CD14-positive monocyte (primary cell): Measurements from ENCODE around the gene WNT11. TPM values are rescaled to one million over a fixed set of nuclear protein-coding genes. Genes with fewer than 3 reads are reported as not detected.

Experiments used
- DNase-seq, 3 donors: peaks; one replicate each; pipeline ENCODE4 v3.0.0-alpha.2; 2011 to 2022
- H2AFZ ChIP-seq: 2 replicates; pipeline ENCODE4 v1.6.0; 2012; ENCODE audit warnings: mild to moderate bottlenecking, low read depth, low read length, inconsistent platforms; ENCODE audit not compliant: insufficient read depth, poor library complexity, severe bottlenecking
- H3K27ac ChIP-seq, 2 donors: 1 replicate in 1 of 2; 2 replicates in 1 of 2; pipeline ENCODE4 v1.5.1; 2012 to 2013; ENCODE audit warnings: low read length in 2 of 2, control low read depth in 1 of 2, inconsistent platforms in 1 of 2, low read depth in 1 of 2, mild to moderate bottlenecking in 1 of 2
- H3K27me3 ChIP-seq, 2 donors: one replicate each; pipeline versions ENCODE4 v1.6.0 to v1.6.1; 2011 to 2013; ENCODE audit warnings: low read length in 2 of 2; ENCODE audit not compliant: control insufficient read depth in 2 of 2, insufficient read depth in 2 of 2
- H3K36me3 ChIP-seq, 2 donors: replicated peaks in 1 of 2; 1 replicate in 1 of 2; 2 replicates in 1 of 2; pipeline versions ENCODE4 v1.5.1 to v1.6.1; 2012 to 2013; ENCODE audit warnings: low read length in 2 of 2, control low read depth in 1 of 2, inconsistent platforms in 1 of 2, mild to moderate bottlenecking in 1 of 2; ENCODE audit not compliant: insufficient read depth in 2 of 2, control insufficient read depth in 1 of 2
- H3K4me1 ChIP-seq, 2 donors: 1 replicate in 1 of 2; 2 replicates in 1 of 2; pipeline versions ENCODE4 v1.5.1 to v1.6.1; 2012 to 2013; ENCODE audit warnings: low read length in 2 of 2, control low read depth in 1 of 2, inconsistent platforms in 1 of 2, mild to moderate bottlenecking in 1 of 2, moderate library complexity in 1 of 2; ENCODE audit not compliant: insufficient read depth in 2 of 2, control insufficient read depth in 1 of 2
- H3K4me2 ChIP-seq: replicated peaks from 2 replicates; pipeline ENCODE3; 2012; ENCODE audit warnings: low read length, moderate library complexity, mild to moderate bottlenecking; ENCODE audit not compliant: poor library complexity, severe bottlenecking; ENCODE audit errors: extremely low read depth
- H3K4me3 ChIP-seq, 3 experiments: fragments of 200-600 bp in 1 of 3; sonication (generic) in 1 of 3; replicated peaks in 1 of 3; 1 replicate in 2 of 3; 2 replicates in 1 of 3; pipeline ENCODE4 v1.5.1; 2011 to 2013; ENCODE audit warnings: low read length in 3 of 3, mild to moderate bottlenecking in 3 of 3, control low read depth in 2 of 3, low read depth in 2 of 3, inconsistent platforms in 1 of 3, moderate library complexity in 1 of 3
- H3K79me2 ChIP-seq: 2 replicates; pipeline ENCODE4 v1.6.0; 2012; ENCODE audit warnings: mild to moderate bottlenecking, control low read depth, inconsistent platforms, low read length, moderate library complexity; ENCODE audit not compliant: insufficient read depth
- H3K9ac ChIP-seq: 2 replicates; pipeline ENCODE4 v1.6.0; 2017; ENCODE audit warnings: low read length, mild to moderate bottlenecking; ENCODE audit not compliant: insufficient read depth, poor library complexity, severe bottlenecking
- H3K9me3 ChIP-seq, 2 donors: replicated peaks in 1 of 2; 1 replicate in 1 of 2; 2 replicates in 1 of 2; pipeline versions ENCODE4 v1.5.1 to v1.6.1; 2012 to 2013; ENCODE audit warnings: low read length in 2 of 2, control low read depth in 1 of 2; ENCODE audit not compliant: control insufficient read depth in 1 of 2, insufficient read depth in 1 of 2
- H4K20me1 ChIP-seq: 2 replicates; pipeline ENCODE4 v1.6.0; 2012; ENCODE audit warnings: mild to moderate bottlenecking, low read length, control low read depth, moderate library complexity; ENCODE audit not compliant: insufficient read depth
- H3K27ac Mint-ChIP-seq, 7 donors: one replicate each; pipeline ENCODE4 v1.8.0; 2020; ENCODE audit warnings: mild to moderate bottlenecking in 7 of 7, mixed read lengths in 7 of 7, moderate library complexity in 6 of 7, inconsistent platforms in 2 of 7
- H3K27me3 Mint-ChIP-seq, 3 donors: one replicate each; pipeline ENCODE4 v1.8.0; 2021 to 2022; ENCODE audit warnings: low read depth in 3 of 3, mild to moderate bottlenecking in 3 of 3, mixed read lengths in 3 of 3, moderate library complexity in 3 of 3, inconsistent platforms in 1 of 3
- H3K36me3 Mint-ChIP-seq, 2 donors: one replicate each; pipeline ENCODE4 v1.8.0; 2020; ENCODE audit warnings: mixed read lengths in 2 of 2, inconsistent platforms in 1 of 2, mild to moderate bottlenecking in 1 of 2
- H3K4me1 Mint-ChIP-seq: one replicate; pipeline ENCODE4 v1.8.0; 2020; ENCODE audit warnings: mild to moderate bottlenecking, mixed read lengths
- H3K4me3 Mint-ChIP-seq, 2 donors: one replicate each; pipeline ENCODE4 v1.8.0; 2020; ENCODE audit warnings: mild to moderate bottlenecking in 2 of 2, mixed read lengths in 2 of 2, moderate library complexity in 1 of 2
- H3K9me3 Mint-ChIP-seq, 7 donors: one replicate each; pipeline ENCODE4 v1.8.0; 2020 to 2022; ENCODE audit warnings: mixed read lengths in 7 of 7, mild to moderate bottlenecking in 6 of 7, moderate library complexity in 6 of 7, inconsistent platforms in 2 of 7
- CTCF ChIP-seq: fragments of 200-600 bp; IDR thresholded peaks from one replicate; pipeline ENCODE4 v1.8.0; 2022; ENCODE audit warnings: antibody characterized with exemption, mild to moderate bottlenecking
- WGBS: methylation state at CpG from one replicate; pipeline ENCODE4 v1.1.5; 2013; ENCODE audit warnings: missing lambda C conversion rate; ENCODE audit not compliant: insufficient coverage; 5-methylcytosine and 5-hydroxymethylcytosine counted together
- intact Hi-C, 2 donors: fragments of 100-400 bp; cut with micrococcal nuclease; formaldehyde crosslinking; loops; one replicate each; pipeline versions ENCODE4 v1.15.0 to v1.15.1; 2023
- polyA plus RNA-seq, 3 donors: library from polyadenylated mRNA; depleted of rRNA in 1 of 3; unstranded in 2 of 3; stranded (reverse) in 1 of 3; fragments of 300-500 nt in 2 of 3; fragments of >200 nt in 1 of 3; fragmentation: Illumina TruSeq in 2 of 3; gene quantifications; 1 replicate in 2 of 3; 2 replicates in 1 of 3; pipeline ENCODE4 v1.2.3, GENCODE V29; 2012 to 2021

The WNT11 gene
- polyA plus RNA-seq, 3 donors, result 0.09 to 0.24 (median 0.21) TPM

GRCh38 chr11:76173663-76174062 lies 32.6 kb downstream of the WNT11 start:
- intact Hi-C loops, result no loop called here
- H2AFZ ChIP-seq, result no peak overlapping the region
- Mint-ChIP-seq H3K4me3 (no peak overlapping the region), H3K27ac (no peak overlapping the region), H3K27me3 (peaks cover 0 to 3% (median 1%) of the 10 kb centered on the region in 3 donors), H3K4me1 (no peaks in the 10 kb centered on the region), H3K36me3 (no peaks in the 10 kb centered on the region), H3K9me3 (no peaks in the 10 kb centered on the region)
- H3K79me2 ChIP-seq, result no peaks in the 10 kb centered on the region
- no peak for TF ChIP-seq CTCF
- no peaks in the 10 kb centered on the region for H3K4me1 ChIP-seq
- WGBS, result 92% methylated on average over 4 of the region's 8 CpGs
- no peaks in the 10 kb centered on the region for H3K9me3 ChIP-seq
- no peak overlapping the region for H3K27ac ChIP-seq
- H3K9ac ChIP-seq, result no peak overlapping the region
- no peak overlapping the region for H3K4me2 ChIP-seq
- no peaks in the 10 kb centered on the region for H3K27me3 ChIP-seq
- H4K20me1 ChIP-seq, result no peaks in the 10 kb centered on the region
- no peak overlapping the region for H3K4me3 ChIP-seq
- H3K36me3 ChIP-seq, result no peaks in the 10 kb centered on the region
- DNase-seq, result no peak

- Histone ChIP-seq H3K4me3 (no peak overlapping the region), H3K4me1 (no peaks in the 10 kb centered on the region), H3K36me3 (no peaks in the 10 kb centered on the region), H3K27ac (no peak overlapping the region), H3K27me3 (no peaks in the 10 kb centered on the region), H3K9ac (no peak overlapping the region), H2AFZ (no peak overlapping the region), H4K20me1 (no peaks in the 10 kb centered on the region), H3K9me3 (no peaks in the 10 kb centered on the region), H3K4me2 (no peak overlapping the region), H3K79me2 (no peaks in the 10 kb centered on the region)
- Mint-ChIP-seq H3K4me1 (no peaks in the 10 kb centered on the region), H3K36me3 (no peaks in the 10 kb centered on the region), H3K27ac (no peak overlapping the region), H3K4me3 (no peak overlapping the region), H3K27me3 (peaks cover 0 to 7% (median 3%) of the 10 kb centered on the region in 3 donors), H3K9me3 (no peaks in the 10 kb centered on the region)
- WGBS, result 87% methylated on average over 12 of the region's 13 CpGs
- intact Hi-C loops, result no loop called here
- DNase-seq, result no peak
- no peak for TF ChIP-seq CTCF
Observed at GRCh38 chr11:76172583-76172982, 33.7 kb downstream of the WNT11 start.
